Colonic mucosa (tissue), 4 donors: ENCODE measurements around the gene SMAD3. TPM values are rescaled to one million over a fixed set of nuclear protein-coding genes. Genes with fewer than 3 reads are reported as not detected.

ENCODE experiments used
- DNase-seq: peaks from one replicate; pipeline ENCODE4 v3.0.0-alpha.2; 2020
- H3K27ac ChIP-seq: fragments of 200-600 bp; one replicate; pipeline ENCODE4 v1.8.0; 2021
- H3K27me3 ChIP-seq: fragments of 200-600 bp; one replicate; pipeline ENCODE4 v1.8.0; 2021
- H3K36me3 ChIP-seq: fragments of 200-600 bp; one replicate; pipeline ENCODE4 v1.8.0; 2021
- H3K4me1 ChIP-seq: fragments of 200-600 bp; one replicate; pipeline ENCODE4 v1.8.0; 2021; ENCODE audit warnings: mild to moderate bottlenecking
- H3K4me3 ChIP-seq: fragments of 200-600 bp; one replicate; pipeline ENCODE4 v1.8.0; 2021
- H3K9ac ChIP-seq, 2 donors: one replicate each; pipeline ENCODE4 v1.7.0; 2013; ENCODE audit warnings: control low read depth in 2 of 2, low read depth in 2 of 2, low read length in 2 of 2
- H3K9me3 ChIP-seq: fragments of 200-600 bp; one replicate; pipeline ENCODE4 v1.8.0; 2021
- intact Hi-C: fragments of 100-400 bp; cut with DNase I; formaldehyde crosslinking; loops from one replicate; pipeline ENCODE4 v1.14.1; 2022
- total RNA-seq, 2 donors: library from RNA; stranded (reverse); fragmentation: NEBNext Ultra II Directional in 1 of 2; extraction: Animal tissue kit (Norgen Biotek cat#: 25700) in 1 of 2; gene quantifications; one replicate each; pipeline ENCODE4 v1.2.1, GENCODE V29; 2021
- TF ChIP-seq, protein P1 (sequence below): fragments of 200-600 bp; IDR thresholded peaks from one replicate; pipeline ENCODE4 v1.8.0; 2022; ENCODE audit warnings: antibody characterized with exemption, mild to moderate bottlenecking
- donor health status: healthy.
- donor health status: DM: no; HTN: no; CAD: no.
- donor health status: DM: no; HTN: no; CAD: no.

SMAD3 gene
- total RNA-seq, 2 donors from 2014 or later, result 38.6 to 62.1 TPM

DNA sequence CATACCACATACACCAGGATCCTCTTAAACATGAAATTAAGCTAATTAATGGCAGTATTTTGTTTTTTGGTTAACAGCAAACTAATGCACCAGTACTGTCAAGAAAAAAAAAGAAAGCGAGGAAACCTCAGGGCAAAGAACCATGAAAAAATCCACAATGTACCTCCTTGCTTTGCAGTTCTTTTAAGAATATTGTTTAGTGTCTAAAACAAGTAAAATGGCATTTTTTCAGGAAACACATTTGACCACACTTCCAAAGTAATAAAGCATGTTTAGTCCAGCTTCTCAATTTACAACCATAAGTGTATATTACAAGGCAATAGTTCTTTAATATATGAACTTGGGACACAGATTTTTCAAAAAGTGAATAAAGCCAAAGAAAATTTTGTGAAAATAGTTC is 162.4 kb downstream of the SMAD3 start:
- TF ChIP-seq, protein P1, sequence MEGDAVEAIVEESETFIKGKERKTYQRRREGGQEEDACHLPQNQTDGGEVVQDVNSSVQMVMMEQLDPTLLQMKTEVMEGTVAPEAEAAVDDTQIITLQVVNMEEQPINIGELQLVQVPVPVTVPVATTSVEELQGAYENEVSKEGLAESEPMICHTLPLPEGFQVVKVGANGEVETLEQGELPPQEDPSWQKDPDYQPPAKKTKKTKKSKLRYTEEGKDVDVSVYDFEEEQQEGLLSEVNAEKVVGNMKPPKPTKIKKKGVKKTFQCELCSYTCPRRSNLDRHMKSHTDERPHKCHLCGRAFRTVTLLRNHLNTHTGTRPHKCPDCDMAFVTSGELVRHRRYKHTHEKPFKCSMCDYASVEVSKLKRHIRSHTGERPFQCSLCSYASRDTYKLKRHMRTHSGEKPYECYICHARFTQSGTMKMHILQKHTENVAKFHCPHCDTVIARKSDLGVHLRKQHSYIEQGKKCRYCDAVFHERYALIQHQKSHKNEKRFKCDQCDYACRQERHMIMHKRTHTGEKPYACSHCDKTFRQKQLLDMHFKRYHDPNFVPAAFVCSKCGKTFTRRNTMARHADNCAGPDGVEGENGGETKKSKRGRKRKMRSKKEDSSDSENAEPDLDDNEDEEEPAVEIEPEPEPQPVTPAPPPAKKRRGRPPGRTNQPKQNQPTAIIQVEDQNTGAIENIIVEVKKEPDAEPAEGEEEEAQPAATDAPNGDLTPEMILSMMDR, result no peak
- no peaks in the 10 kb centered on the region for H3K9me3 ChIP-seq
- no peaks in the 10 kb centered on the region for H3K4me1 ChIP-seq
- no peak overlapping the region for H3K4me3 ChIP-seq
- no peak for DNase-seq
- intact Hi-C loops, result no loop called here
- H3K36me3 ChIP-seq, result no peaks in the 10 kb centered on the region
- H3K27ac ChIP-seq, result no peak overlapping the region
- H3K27me3 ChIP-seq, result no peaks in the 10 kb centered on the region
- H3K9ac ChIP-seq, result no peak overlapping the region

DNA sequence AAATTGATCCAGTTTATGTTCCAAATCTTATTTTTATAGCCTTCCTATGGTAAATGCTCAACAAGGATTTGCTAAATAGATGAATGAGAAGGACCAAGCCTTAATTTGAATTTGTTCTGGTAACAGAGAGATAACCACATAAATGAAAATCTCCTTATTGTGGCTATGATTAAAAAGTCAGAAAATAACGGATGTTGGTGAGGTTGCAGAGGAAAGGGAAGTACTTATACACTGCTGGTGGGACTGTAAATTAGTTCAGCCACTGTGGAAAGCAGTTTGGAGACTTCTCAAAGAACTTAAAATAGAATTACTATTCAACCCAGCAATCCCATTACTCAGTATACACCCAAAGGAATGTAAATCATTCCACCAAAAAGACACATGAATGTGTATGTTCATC is 162.9 kb downstream of the SMAD3 start:
- no peaks in the 10 kb centered on the region for H3K27me3 ChIP-seq
- no peaks in the 10 kb centered on the region for H3K9me3 ChIP-seq
- no peaks in the 10 kb centered on the region for H3K36me3 ChIP-seq
- TF ChIP-seq, protein P1, result no peak
- no peak overlapping the region for H3K4me3 ChIP-seq
- DNase-seq, result no peak
- no peak overlapping the region for H3K9ac ChIP-seq
- intact Hi-C loops, result no loop called here
- no peaks in the 10 kb centered on the region for H3K4me1 ChIP-seq
- no peak overlapping the region for H3K27ac ChIP-seq

DNA sequence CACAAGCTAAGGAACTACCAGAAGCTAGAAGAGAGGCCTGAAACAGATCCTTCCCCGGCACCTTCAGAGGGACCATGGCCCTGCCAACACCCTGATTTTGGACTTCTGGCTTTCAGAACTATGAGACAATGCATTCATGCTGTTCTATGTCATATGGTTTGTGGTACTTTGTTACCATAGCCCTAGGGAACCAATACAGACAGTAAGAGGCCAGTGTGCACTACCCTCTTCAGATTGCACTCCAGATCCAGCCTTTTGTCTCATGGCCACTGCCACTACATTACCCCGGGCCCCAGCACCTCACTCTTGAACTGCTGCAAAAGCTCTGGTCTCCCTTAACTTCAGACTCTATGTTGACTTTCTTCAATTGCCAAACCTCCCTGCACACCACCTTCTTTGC is 165.1 kb downstream of the SMAD3 start:
- Histone ChIP-seq H3K4me3 (no peak overlapping the region), H3K27me3 (no peaks in the 10 kb centered on the region), H3K27ac (no peak overlapping the region), H3K36me3 (no peaks in the 10 kb centered on the region), H3K9me3 (no peaks in the 10 kb centered on the region), H3K9ac (no peak overlapping the region), H3K4me1 (no peaks in the 10 kb centered on the region)
- intact Hi-C loops, result no loop called here
- TF ChIP-seq, protein P1, result no peak
- no peak for DNase-seq

DNA sequence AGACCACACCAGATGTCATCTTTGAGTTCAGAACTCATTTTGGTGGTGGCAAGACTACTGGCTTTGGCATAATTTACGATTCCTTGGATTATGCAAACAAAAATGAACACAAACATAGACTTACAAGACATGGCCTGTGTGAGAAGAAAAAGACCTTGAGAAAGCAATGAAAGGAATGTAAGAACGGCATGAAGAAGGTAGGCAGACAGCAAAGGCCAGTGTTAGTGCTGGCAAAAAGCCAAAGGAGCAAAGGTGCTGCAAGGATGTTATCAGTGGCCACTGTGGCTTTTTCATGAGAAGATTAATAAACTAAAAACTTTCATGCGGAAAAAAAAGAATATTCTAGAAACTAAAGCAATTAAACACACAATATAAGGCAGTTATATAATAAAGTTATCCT is 167.2 kb downstream of the SMAD3 start:
- H3K27ac ChIP-seq, result no peak overlapping the region
- H3K9me3 ChIP-seq, result no peaks in the 10 kb centered on the region
- H3K4me1 ChIP-seq, result no peaks in the 10 kb centered on the region
- no peak for DNase-seq
- TF ChIP-seq, protein P1, result no peak
- no peak overlapping the region for H3K9ac ChIP-seq
- intact Hi-C loops, result no loop called here
- no peak overlapping the region for H3K4me3 ChIP-seq
- H3K27me3 ChIP-seq, result no peaks in the 10 kb centered on the region
- no peaks in the 10 kb centered on the region for H3K36me3 ChIP-seq

DNA sequence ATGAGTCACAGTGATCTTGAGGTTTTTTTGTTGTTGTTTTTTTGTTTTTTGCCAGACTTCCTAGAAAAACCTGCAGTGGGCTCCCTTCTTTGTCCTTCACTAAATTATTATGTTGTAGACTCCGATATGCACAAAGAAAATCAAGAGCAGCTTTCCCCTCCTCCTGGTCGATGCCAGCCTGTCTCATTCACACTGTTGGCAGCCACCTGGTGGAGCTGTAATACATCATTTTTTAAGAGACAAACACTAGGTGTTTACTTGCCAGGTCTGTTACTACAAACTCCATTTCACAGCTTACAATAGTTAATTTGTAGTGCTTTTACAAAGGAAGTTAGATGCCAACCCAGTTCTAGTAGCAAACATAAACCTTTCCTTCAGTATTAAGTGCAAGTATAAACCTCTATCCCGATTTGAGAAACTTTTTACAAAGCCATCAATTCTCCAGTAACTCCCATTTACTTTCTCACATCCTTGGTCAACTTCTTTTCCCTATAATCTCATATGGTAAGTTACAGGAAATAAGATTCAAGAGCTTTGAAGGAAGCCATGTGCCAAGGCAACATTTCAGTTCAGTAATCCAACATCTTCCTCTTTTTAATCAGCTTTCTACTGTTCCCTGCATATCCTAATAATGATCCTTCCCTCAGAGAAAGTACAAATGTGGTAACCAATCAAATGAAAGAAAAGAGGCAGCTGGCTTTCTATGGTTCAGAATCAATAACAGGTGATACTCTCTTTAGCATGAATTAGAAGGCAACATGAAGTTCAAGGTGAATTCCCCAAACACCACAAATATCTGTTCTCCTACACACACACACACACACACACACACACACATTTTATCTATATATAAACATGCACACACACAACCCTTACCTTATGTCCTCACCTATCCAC is 175.1 kb downstream of the SMAD3 start:
- DNase-seq, result no peak
- intact Hi-C loops, result loop anchor here (5.0 kb wide), 1 partner anchor 62 kb away; no protein-coding TSS in a partner anchor
- H3K9ac ChIP-seq, result no peak overlapping the region
- no peaks in the 10 kb centered on the region for H3K4me1 ChIP-seq
- H3K4me3 ChIP-seq, result no peak overlapping the region
- no peaks in the 10 kb centered on the region for H3K9me3 ChIP-seq
- H3K27ac ChIP-seq, result no peak overlapping the region
- no peaks in the 10 kb centered on the region for H3K27me3 ChIP-seq
- TF ChIP-seq, protein P1, result no peak
- H3K36me3 ChIP-seq, result no peaks in the 10 kb centered on the region
